GM19468 (cell line): Measurements from ENCODE around the gene SYT6.

Experiments
- ATAC-seq: cut with Tn5 transposase; IDR thresholded peaks from one replicate; pipeline ENCODE4 v1.9.1; 2021; ENCODE audit warnings: mild to moderate bottlenecking, moderate library complexity, moderate number of reproducible peaks; ENCODE audit not compliant: unreplicated experiment; ENCODE audit errors: extremely low read depth

Gene SYT6

DNA sequence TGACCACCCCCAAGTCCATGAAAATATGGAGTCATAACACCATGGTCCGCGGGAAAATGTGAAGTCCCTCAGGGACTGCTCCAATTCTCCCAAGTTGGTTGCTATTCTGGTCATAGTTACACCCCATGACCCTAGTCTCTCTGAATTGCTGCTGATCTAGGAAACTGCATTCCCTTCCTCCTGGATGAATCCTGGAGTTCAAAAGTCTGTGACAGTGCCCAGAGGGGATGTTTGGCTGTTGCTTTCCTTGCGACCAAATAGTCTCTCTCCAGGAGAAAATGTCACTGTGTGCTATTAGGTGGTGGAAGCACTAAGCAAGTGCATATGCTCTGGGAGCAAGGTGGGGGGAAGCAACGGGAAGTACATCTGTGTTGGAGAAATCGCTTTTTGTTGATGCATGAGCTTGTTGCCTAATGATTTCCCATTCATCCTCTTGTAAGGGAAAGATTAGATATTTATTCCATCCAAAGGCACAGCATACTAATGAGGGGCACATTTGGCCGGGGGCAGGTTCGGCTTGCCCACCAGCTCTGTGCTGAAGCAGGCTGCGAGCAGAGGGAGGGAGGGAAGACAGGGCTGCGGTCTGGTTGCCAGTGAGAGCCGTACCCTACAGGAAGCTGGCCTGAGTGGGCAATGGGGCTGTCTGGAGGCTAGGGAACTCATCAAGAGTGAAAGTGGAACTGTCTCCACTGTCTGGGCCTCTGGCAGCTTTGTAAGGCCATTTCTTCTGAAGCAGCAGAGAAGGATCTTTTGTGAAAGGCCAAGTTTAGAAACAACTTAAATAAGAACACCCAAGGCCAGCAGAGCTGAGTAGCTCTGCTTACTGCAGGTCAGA is 27.2 kb downstream of the SYT6 start:
- peak; percentile 81 for ATAC-seq

DNA sequence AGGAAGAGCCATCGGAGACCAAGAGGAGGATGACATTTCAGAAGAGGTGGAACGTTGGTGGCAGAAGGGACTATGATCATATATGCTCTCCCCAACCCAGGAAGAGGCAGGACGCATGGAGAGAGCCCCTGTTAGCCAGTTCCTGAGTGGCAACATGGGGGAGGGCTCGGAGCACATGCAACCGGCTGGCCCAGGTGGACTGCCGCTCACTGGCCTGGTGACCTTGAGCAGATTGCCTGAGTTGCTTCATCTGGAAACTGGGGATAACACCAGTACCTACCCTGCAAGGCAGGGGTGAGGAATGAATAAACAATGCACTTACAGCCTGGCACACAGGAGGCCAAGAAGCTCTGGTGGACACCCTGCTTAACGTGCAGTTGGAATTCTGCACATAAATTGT is 29.0 kb downstream of the SYT6 start:
- ATAC-seq: no peak

DNA sequence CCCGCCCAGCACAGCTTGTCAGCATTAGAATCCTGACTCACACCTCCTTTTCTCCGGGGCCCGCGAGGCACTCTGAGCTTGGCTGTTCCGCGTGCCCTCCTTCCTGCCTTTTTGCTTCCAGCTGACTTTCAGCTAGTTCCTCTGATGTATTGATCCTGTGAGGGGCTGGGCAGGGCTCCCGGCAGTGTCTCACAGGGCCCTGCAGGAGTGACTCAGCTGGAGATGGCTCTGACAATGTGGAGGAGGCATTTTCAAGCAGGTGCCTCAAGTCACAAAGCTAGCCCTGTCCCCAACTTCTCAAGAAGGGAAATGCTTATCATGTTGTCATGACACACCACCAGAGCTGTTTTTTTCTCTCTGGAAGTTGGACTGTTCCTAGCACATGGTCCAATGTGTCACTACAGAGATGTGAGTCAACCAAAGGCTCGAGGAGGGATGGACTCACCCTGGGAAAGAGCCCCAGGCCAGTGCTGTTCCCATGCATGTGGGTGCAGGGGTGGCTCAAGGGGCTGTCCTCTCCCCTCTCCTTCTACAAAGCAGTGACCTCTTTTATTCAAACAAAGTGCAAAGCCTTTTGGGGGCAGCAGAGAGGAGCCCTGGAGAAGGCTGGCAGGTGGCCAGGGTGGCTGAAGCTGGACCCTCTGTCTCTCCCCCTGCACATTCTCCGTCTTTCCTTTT is 30.6 kb downstream of the SYT6 start:
- no peak for ATAC-seq

DNA sequence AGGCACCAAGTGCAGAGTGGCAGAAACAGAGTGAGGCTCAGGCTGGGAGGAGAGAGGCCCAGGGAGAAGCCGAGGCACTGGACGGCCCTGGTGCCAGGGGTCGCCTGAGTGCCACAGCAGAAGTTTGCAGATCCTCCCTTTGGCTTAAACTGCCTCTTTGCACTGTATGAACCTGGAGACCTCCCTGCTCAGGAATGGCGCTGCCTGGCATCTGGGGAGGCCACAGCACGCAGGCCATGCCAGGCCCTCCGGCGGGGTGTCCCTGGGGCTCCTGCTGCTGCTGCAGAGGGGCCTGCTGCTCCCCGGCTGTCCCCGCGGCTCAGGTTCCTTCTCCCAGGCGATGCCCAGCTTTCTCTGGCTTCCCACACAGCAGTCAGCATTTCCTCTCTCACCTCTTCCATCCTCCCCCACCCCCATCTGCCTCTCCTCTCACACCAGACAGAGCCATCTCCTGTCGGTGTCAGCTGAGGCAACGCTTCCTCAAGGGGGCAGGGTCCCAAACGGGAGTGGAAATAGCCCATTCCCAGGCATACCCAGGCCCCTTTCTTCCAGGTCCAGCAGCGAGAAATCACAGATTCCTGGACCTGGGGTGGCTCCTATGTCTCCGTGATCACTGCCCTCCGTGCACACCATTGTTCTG is 35.2 kb downstream of the SYT6 start:
- ATAC-seq: no peak

DNA sequence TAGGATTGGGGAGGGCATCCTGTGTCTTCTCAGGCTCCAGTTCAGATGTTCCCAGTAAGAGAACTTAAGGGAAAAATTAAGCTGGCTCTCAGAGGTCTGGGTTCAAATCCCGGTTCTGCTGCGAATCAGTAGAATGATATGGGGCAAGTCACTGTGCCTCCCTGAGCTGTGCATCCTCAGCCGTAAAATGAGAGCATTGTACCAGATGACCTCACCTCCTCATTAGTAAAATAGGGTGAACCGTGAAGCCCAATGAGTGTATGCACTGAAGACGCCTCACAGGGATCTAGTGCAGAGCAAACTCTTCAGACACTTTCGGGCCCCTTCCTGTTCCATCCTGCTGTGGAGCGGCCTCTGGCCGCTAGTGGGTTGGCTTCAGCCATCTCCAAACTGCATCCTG is 36.0 kb downstream of the SYT6 start:
- no peak for ATAC-seq

- no peak for ATAC-seq
Observed at GRCh38 chr1:114116086-114116485, 37.6 kb downstream of the SYT6 start.

- ATAC-seq: no peak
Observed at GRCh38 chr1:114114185-114115094, 39.2 kb downstream of the SYT6 start.

DNA sequence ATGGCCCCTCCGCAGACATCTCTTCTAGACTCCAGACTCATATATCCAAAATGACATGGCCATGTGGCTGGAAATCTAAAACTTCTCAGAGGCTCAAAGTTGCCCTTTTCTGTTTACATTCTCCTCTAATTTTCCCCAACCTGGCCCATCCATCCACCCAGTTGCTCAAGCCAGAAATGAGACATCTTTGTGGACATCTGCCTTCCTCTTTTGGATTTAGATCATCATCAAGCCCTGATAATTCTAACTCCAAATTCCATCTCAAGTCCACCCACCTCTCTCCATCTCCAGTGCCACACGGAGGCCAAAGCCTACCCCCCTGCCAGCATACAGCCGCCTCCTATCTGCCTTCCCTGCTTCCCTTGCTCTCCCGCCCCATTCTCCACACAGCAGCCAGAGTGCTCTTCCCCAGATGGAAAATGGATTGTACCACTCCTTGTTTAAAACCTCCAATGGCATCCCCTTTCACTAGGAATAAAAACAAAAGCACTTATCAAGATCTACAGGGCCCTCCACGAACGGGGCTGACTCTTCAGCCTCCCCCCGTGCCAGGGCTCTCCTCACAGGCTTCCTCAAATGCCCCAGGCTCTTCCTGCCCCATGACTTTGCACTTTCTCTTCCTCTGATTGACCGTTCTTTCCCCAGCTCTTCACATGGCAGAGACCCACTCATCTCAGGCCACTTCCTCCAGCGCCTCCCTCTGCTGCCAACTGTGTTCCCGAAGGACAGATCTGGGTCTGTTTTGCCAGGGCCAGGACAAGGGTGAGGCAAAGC is 40.1 kb downstream of the SYT6 start:
- ATAC-seq: no peak

GRCh38 chr1:114112775-114113174 is 40.9 kb downstream of the SYT6 start:
- no peak for ATAC-seq

DNA sequence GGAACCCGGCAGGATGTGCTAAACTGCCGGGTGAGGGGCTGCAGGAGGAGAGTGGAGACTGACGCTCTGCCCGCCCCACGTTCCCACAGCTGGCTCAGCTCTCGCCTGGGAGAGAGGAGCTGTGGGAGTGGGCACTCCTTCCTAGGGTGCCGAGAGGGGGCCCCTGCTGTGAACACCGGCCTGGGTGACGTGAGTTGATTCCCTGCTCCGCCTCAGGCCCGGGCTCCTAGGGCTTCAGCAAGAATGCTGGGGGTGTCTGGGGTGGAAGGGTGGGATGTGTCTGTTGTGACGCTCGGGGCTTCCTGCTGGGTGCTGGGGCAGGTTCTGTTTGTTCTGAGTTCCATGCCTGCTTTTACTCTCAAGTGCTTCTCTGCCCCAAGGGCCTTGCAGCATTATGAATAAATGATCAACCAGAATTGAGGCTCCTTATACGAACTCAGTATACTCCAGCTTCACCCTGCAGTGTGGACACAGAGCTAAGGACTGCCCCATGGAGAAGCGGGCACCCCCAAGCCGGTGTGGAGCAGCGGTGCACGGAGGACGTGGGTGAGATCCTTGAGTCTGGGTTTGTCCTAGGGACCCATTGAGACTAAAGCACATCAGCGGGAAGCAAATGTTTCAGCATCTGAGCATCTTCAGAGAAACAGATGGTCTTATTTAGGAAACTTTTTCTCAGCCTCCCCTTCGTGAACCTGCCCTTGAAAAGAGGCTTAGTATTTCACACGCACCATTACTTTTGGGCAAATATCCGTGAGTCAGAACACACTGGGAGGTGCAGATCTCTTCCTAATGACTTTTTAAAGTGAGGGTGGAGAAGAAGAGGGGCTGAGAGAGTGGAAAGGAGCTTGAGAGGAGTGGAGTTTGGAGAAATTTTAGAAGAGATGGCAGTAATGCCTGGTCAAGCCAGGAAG is 41.7 kb downstream of the SYT6 start:
- ATAC-seq: no peak

GRCh38 chr1:114109981-114110380 is 43.7 kb downstream of the SYT6 start:
- no peak for ATAC-seq

DNA sequence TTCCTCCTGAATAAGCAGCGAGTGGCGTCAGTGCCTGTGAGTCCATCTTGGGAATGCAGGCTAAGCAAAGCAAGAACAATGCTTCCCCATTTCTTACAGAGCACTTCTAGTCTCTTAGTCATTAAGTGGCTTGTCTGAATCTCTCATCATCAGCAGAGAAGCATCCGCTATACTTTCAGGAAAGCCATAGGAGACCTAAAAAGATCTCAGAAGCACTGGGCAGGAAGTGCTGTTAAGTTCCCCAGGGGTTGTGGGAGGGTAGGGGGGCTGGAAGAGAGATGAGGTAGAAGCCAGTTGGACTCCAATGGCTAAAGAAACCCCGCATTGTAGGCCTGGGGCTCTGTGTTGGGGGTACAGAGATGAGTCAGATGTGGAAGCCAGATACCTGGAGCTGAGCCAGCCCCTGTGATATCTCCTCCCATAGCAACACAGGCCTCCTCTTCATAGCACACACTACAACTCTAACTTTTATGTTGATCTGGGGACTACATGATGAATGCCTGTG is 44.9 kb downstream of the SYT6 start:
- ATAC-seq: peak; percentile 37

GRCh38 chr1:114107474-114108435 is 45.9 kb downstream of the SYT6 start:
- ATAC-seq: no peak

GRCh38 chr1:114105421-114105979 is 48.2 kb downstream of the SYT6 start:
- ATAC-seq: no peak

DNA sequence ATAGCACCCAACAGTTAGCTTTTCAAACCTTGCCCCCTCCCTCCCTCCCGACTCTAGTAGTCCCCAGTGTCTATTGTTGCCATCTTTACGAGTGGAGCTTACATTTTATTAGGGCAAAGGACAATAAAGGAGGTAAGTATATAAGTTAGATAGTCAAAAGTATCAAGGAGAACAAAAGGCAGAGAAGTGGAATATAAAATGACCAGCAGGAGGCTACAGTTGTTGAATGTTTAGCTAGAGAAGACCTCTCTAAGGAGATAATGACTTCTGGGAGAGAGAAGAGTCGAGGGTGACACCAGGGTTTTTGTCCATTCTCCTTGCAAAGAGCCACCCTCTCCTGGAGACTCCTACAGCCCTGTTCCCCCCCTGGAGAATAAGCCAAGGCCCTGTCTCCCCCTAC is 48.7 kb downstream of the SYT6 start:
- no peak for ATAC-seq

GRCh38 chr1:114103992-114104391 is 49.7 kb downstream of the SYT6 start:
- ATAC-seq: no peak

GRCh38 chr1:114102136-114102535 is 51.5 kb downstream of the SYT6 start:
- no peak for ATAC-seq
